Epithelial cell of esophagus (primary cell): ENCODE measurements around the gene REEP5.
"Not testable (repeated sequence)": the region's sequence is repeated elsewhere in the genome, so short reads cannot be mapped to it uniquely, and the experiment has no call there.

ENCODE experiments used
- DNase-seq: peaks from one replicate; pipeline ENCODE4 v3.0.0; 2010; ENCODE audit warnings: low read depth
- H3K4me3 ChIP-seq: 2 replicates; pipeline ENCODE4 v1.5.1; 2011; ENCODE audit warnings: mild to moderate bottlenecking, low read length, control low read depth
- CTCF ChIP-seq: IDR thresholded peaks from 2 replicates; pipeline ENCODE4 v1.5.1; 2011; ENCODE audit warnings: low read depth, mild to moderate bottlenecking, low read length, control low read depth, inconsistent platforms; ENCODE audit not compliant: insufficient read depth; ENCODE audit errors: missing control alignments

REEP5 gene

GRCh38 chr5:112960863-112961504 lies 39.0 kb upstream of the REEP5 start:
- H3K4me3 ChIP-seq, result no peak overlapping the region
- no peak for DNase-seq
- TF ChIP-seq CTCF, result no peak

- TF ChIP-seq CTCF, result no peak
- no peak overlapping the region for H3K4me3 ChIP-seq
- no peak for DNase-seq
Measured at GRCh38 chr5:112960315-112960714, 38.3 kb upstream of the REEP5 start.

GRCh38 chr5:112959872-112960271 lies 37.8 kb upstream of the REEP5 start:
- DNase-seq, result peak; percentile 71
- not testable (repeated sequence) for H3K4me3 ChIP-seq

GRCh38 chr5:112958093-112959088 lies 36.4 kb upstream of the REEP5 start:
- TF ChIP-seq CTCF, result no peak
- peak; percentile 93 for DNase-seq
- no peak overlapping the region for H3K4me3 ChIP-seq

GRCh38 chr5:112957036-112957808 lies 35.2 kb upstream of the REEP5 start:
- TF ChIP-seq CTCF, result no peak
- H3K4me3 ChIP-seq, result no peak overlapping the region
- no peak for DNase-seq

- DNase-seq, result no peak
- H3K4me3 ChIP-seq, result no peak overlapping the region
- no peak for TF ChIP-seq CTCF
Measured at GRCh38 chr5:112956606-112957005, 34.6 kb upstream of the REEP5 start.

GRCh38 chr5:112951124-112951702 lies 29.2 kb upstream of the REEP5 start:
- no peak overlapping the region for H3K4me3 ChIP-seq
- no peak for TF ChIP-seq CTCF
- no peak for DNase-seq
